Activated CD8-positive, alpha-beta T cell treated with anti-CD3 and anti-CD28 coated beads for 36 hours (primary cell): ENCODE measurements around the gene INS. TPM values are rescaled to one million over a fixed set of nuclear protein-coding genes. Genes with fewer than 3 reads are reported as not detected.

Experiments
- ATAC-seq: fragments of 200-7000 bp; cut with Tn5 transposase; one replicate; pipeline ENCODE4 v1.10.0; 2021; ENCODE audit warnings: mild to moderate bottlenecking, moderate library complexity
- CTCF ChIA-PET: fragments of 350-600 bp; sonication (Branson Sonifier 250); formaldehyde crosslinking; loops from one replicate; lab custom pipeline; 2021; ENCODE audit warnings: antibody characterized with exemption; lab: Charles Lee
- POLR2A ChIA-PET: fragments of 350-600 bp; sonication (Branson Sonifier 250); formaldehyde crosslinking; loops from one replicate; lab custom pipeline; 2021; ENCODE audit warnings: antibody characterized with exemption; lab: Charles Lee
- DNase-seq: peaks from one replicate; pipeline ENCODE4 v3.0.0-alpha.2; 2020
- H3K27ac Mint-ChIP-seq: one replicate; pipeline ENCODE4 v1.8.0; 2021; ENCODE audit warnings: mild to moderate bottlenecking, mixed read lengths
- H3K27me3 Mint-ChIP-seq: one replicate; pipeline ENCODE4 v1.8.0; 2021; ENCODE audit warnings: mixed read lengths
- H3K36me3 Mint-ChIP-seq: one replicate; pipeline ENCODE4 v1.8.0; 2021; ENCODE audit warnings: low read depth, mixed read lengths
- H3K4me1 Mint-ChIP-seq: one replicate; pipeline ENCODE4 v1.8.0; 2021; ENCODE audit warnings: low read depth, mixed read lengths
- H3K4me3 Mint-ChIP-seq: one replicate; pipeline ENCODE4 v1.8.0; 2021; ENCODE audit warnings: mild to moderate bottlenecking, moderate library complexity, mixed read lengths
- H3K9me3 Mint-ChIP-seq: one replicate; pipeline ENCODE4 v1.8.0; 2021; ENCODE audit warnings: mixed read lengths
- CTCF ChIP-seq: fragments of 200-600 bp; IDR thresholded peaks from one replicate; pipeline ENCODE4 v1.8.0; 2022; ENCODE audit warnings: antibody characterized with exemption, mild to moderate bottlenecking
- intact Hi-C: fragments of 100-400 bp; cut with micrococcal nuclease; formaldehyde crosslinking; loops from one replicate; pipeline ENCODE4 v1.10.0; 2022
- total RNA-seq, 2 experiments: library from RNA; stranded (reverse); gene quantifications; one replicate each; pipeline ENCODE4 v1.2.3, GENCODE V29; 2021

The INS gene
- total RNA-seq, 2 experiments from 2014 or later: not detected

- POLR2A ChIA-PET: no interaction called here
- no peak for TF ChIP-seq CTCF
- ATAC-seq: no peak
- DNase-seq: no peak
- H3K4me3 Mint-ChIP-seq: no peak overlapping the region
- H3K36me3 Mint-ChIP-seq: no peaks in the 10 kb centered on the region
- H3K4me1 Mint-ChIP-seq: no peaks in the 10 kb centered on the region
- intact Hi-C loops: no loop called here
- peaks cover 5% of the 10 kb centered on the region for H3K27me3 Mint-ChIP-seq
- CTCF ChIA-PET: interaction anchor here (0.8 to 3.0 kb wide), 5 partner anchors 11 to 256 kb away, joined by 3 to 11 read pairs (median 3); no protein-coding TSS in a partner anchor
- no peaks in the 10 kb centered on the region for H3K9me3 Mint-ChIP-seq
- no peak overlapping the region for H3K27ac Mint-ChIP-seq
Measured at GRCh38 chr11:2163428-2163978, 2.5 kb upstream of the INS start.

- intact Hi-C loops: loop anchor here (10.0 kb wide), 1 partner anchor 275 kb away; no protein-coding TSS in a partner anchor
- POLR2A ChIA-PET: no interaction called here
Measured at GRCh38 chr11:2159536-2160413, 1.2 kb downstream of the INS start.

GRCh38 chr11:2158966-2159365, 2.0 kb downstream of the INS start:
- Mint-ChIP-seq H3K27ac (no peak overlapping the region), H3K9me3 (no peaks in the 10 kb centered on the region)
- no peak for DNase-seq

More at GRCh38 chr11:2159536-2160413, 1.2 kb downstream of the INS start:
- Mint-ChIP-seq H3K4me1 (no peaks in the 10 kb centered on the region), H3K9me3 (no peaks in the 10 kb centered on the region), H3K27me3 (peaks cover 4% of the 10 kb centered on the region), H3K4me3 (no peak overlapping the region), H3K36me3 (no peaks in the 10 kb centered on the region), H3K27ac (no peak overlapping the region)
- DNase-seq (no peak), ATAC-seq (no peak)
- TF ChIP-seq CTCF: no peak
- CTCF ChIA-PET: interaction anchor here (1.0 to 19.5 kb wide), 5 partner anchors 8 to 507 kb away, joined by 3 to 518 read pairs (median 5); no protein-coding TSS in a partner anchor

GRCh38 chr11:2158296-2158737, 2.7 kb downstream of the INS start:
- no peak for DNase-seq
- H3K4me3 Mint-ChIP-seq: no peak overlapping the region
- TF ChIP-seq CTCF: no peak
- intact Hi-C loops: loop anchor here (10.0 kb wide), 1 partner anchor 274 kb away; no protein-coding TSS in a partner anchor
- H3K27ac Mint-ChIP-seq: no peak overlapping the region
- H3K27me3 Mint-ChIP-seq: peaks cover 1% of the 10 kb centered on the region
- ATAC-seq: no peak
- H3K4me1 Mint-ChIP-seq: no peaks in the 10 kb centered on the region
- ChIA-PET POLR2A (no interaction called here), CTCF (interaction anchor here (1.7 to 19.5 kb wide), 3 partner anchors 125 to 506 kb away, joined by 3 to 518 read pairs (median 6); no protein-coding TSS in a partner anchor)
- H3K36me3 Mint-ChIP-seq: no peaks in the 10 kb centered on the region
- no peaks in the 10 kb centered on the region for H3K9me3 Mint-ChIP-seq

More at GRCh38 chr11:2158966-2159365, 2.0 kb downstream of the INS start:
- Mint-ChIP-seq H3K36me3 (no peaks in the 10 kb centered on the region), H3K4me1 (no peaks in the 10 kb centered on the region), H3K27me3 (peaks cover 4% of the 10 kb centered on the region), H3K4me3 (no peak overlapping the region)
- ChIA-PET CTCF (interaction anchor here (1.7 to 19.5 kb wide), 2 partner anchors 125 to 506 kb away, joined by 6 to 518 read pairs; no protein-coding TSS in a partner anchor), POLR2A (no interaction called here)
- TF ChIP-seq CTCF: no peak
- no peak for ATAC-seq
- intact Hi-C loops: loop anchor here (10.0 kb wide), 1 partner anchor 274 kb away; no protein-coding TSS in a partner anchor
